IPS-NIHi7 (cell line): ENCODE measurements around the gene LRGUK.

Source experiments
- DNase-seq: peaks from one replicate; pipeline ENCODE4 v3.0.0; 2012; ENCODE audit warnings: mixed read lengths; ENCODE audit errors: extremely low spot score

Gene LRGUK

DNA sequence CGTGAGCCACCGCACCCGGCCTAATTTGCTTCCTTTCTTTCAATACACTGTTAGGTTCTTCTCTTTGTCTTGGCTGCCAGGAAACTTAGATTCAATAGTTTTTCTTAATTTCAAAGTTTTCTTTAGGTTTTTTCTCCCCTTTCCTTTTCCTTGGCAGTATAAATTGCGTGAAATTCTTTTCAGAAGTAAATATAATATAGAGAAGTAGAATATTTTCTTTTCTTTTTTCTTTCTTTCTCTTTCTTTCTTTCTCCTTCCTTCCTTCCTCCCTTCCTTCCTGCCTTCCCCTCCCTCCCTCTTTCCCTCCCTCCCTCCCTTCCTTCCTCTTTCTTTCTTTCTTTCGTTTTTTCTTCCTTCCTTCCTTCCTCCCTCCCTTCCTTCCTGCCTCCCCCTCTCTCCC is 1.7 kb downstream of the LRGUK start:
- no peak for DNase-seq

DNA sequence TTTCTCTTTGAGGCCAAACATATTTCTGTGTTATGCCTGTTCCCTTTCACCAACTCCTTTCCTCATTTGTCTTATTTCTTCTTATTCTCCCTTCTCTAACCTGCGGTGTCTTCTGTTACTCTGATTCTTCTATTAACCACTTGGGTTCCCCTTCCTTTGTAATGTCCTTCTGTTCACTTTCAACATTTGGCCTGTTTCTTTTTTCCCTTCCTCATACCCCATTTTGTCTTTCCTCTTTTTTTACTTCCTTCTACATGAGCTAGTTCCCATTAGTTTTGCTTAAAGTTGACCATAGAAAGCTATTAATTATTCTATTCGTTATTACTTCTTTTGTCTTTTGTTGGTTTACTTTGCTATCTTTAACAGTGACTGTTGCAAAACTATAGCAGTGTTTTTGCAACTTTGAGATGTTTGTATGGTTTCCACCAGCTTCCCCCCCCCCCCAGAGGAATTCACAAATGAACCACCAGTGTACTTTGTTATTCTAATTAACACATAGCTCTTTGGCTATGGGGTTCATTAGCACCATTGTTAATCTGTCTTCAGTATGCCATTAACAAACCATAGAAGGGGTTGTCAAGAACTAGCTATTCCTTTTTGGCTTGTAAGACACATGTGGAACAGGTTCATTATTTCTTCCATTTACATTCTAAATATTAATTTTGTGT is 2.9 kb downstream of the LRGUK start:
- peak; percentile 25 for DNase-seq

DNA sequence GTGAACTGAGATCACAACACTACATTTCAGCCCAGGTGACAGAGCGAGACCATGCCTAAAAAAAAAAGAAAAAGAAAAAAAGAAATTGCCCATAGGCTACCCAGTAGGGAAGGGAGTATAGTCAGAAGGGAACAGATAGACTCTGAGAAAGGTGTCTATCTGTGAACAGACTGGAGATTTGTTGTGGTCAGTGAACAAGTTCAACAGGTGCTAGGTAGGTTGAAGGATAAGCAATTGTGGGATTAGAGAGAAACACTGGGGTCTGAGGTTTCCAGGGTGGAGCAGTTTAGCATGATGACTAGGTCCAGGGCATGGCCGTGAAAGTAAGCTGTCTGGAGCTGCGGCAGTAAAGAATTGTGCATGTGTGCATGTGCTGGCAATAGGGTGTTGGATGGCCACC is 6.9 kb downstream of the LRGUK start:
- no peak for DNase-seq

DNA sequence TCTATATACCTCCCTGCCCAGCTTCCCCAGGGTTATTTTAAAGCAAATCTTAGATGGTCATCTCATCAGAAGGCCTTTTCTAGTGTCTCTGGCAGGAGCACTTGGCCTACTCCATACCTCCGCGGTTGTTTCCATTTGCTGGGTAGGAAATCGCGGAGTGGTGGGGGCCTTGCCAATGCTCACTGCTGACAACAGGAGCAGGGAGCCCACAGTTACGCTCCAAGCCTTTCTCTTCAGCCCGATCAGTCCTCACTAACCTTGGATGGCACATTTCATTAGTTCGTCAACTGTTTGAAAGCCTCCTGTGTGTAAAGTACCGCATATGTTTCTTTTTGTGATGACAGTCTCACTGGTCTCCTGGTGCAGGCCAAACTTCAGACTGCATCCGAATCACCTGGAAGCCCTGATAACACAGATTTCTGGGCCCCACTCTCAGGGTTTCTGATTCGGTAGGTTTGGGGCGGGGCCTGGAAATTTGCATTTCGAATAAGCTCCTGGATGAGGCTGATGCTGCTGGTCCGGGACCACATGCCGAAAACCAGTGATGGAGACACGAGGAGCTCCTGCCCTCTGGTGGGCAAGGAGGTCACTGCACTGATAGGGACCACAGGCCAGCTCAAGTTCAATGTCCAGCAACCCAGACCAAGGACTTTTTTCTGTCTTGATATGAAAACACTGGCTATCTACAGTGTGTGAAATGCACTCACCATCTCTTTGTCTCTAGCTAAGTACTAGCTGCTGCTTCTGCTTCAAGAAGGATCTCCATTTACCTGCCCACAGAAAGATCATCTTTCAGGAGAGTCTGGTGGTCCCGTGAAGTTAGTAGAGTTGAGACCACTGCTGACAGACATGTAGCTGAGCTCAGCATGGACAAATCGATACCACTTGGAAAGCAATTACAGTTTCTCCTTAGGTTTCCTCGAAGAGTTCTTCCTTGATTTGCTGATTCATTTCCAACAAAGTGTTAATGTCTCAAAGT is 14.0 kb downstream of the LRGUK start:
- peak; percentile 92 for DNase-seq

DNA sequence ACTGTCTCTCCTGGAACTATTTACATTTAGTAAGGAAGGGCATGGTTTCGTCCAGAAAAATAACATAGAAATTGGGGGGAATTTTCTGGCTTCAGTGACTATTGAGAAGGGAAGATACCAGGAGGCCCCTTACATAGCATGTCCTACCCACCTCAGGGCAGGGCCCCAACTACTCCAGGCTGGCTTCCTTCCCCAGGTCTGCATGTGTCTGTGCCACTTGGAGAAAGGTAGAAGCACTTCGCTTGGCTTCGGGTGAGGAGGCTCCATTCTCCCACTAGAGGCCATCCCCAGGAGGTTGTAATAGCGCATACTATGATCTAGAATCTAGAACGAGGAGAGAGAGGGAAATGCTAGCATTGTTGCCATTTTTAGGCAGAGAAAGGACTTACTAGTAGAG is 14.7 kb downstream of the LRGUK start:
- DNase-seq = no peak

DNA sequence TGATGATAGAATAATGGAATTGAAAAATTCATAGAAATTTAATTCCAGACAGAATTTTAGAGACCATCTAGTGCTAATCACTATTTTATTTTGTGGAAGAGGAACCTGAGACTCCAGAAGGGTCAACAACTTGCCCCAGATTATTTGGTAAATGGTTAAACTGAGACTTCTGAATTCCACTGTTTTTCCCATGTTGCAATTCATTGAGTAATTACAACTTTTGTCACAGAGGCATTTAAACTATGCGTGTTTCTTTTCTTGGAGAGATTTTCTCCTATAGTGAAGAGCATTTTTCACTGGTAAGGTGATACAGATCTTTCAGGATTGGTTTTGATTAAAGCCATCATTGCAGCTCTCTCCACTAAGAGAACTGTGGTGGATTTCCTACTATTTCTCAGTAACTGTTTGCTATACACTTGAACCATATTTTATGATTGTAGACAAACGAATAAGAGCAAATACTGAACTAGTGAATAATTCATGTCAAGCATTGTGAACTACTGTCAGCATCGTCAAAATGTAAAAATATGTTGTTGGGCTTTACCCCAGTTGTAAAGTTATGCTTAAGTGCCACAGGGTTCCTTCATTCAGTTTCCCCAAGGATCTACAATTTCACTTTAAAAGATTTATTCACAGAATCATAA is 26.5 kb downstream of the LRGUK start:
- DNase-seq = no peak

DNA sequence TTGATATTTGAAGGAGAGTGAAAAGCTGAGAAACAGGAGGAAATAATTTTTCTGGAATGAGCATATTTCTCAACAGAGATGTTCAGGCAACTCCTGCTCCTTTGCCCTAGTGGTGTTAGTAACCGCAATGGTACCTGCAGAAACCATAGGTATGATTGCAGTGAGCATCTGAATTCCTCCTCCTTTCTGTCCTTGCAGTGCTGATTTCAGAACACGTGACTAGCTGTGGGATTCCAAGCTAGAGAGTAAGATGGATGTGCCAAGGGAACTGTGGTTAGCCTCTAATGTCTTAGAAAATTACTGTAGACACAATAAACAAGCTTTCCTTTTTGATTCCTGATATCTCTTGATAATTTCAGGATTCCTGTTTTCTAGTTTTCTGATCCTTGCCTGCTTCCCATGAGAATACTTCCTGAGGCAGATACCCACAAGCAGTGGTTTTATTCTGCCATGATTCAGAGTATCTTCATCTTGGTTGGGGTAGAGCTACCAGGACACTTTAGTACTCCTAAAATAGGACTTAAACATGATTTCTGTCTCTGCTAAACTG is 27.5 kb downstream of the LRGUK start:
- no peak for DNase-seq

DNA sequence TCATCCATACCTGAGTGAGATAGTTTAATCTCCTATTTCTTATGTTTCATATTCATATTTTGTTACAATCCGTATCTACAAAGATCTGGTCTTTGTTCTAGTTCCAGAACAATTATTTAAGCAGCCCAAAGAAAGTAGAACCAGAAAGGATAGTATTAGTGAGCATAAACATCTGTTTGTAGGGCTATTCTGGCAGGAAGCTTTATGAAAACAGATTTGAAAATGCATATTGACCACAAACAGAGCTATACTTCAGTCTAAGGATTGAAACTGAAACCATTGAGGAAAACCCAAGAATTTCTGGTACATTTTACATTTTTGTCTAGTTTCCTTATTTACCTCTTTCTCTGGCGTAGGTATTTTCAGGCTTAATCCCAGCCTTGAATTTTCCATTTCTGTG is 28.1 kb downstream of the LRGUK start:
- no peak for DNase-seq

DNA sequence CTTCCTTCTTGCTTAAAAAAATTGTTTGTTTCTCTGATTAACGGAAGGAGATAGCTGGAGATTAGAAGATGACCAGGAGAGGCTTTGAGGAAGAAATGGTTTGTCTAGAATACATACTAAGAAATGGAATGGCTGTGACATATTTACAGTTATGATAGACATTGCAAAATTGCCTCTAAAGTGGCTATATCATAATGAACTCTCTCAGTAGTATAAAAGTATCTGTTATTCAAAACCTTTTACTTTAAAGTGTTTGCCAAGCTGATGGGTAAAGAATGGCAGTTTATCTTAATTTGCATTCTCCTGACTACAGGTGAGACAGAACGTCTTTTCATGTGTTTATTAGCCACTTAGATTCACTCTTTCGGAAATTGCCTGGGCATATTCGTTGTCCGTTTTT is 28.7 kb downstream of the LRGUK start:
- DNase-seq = no peak

DNA sequence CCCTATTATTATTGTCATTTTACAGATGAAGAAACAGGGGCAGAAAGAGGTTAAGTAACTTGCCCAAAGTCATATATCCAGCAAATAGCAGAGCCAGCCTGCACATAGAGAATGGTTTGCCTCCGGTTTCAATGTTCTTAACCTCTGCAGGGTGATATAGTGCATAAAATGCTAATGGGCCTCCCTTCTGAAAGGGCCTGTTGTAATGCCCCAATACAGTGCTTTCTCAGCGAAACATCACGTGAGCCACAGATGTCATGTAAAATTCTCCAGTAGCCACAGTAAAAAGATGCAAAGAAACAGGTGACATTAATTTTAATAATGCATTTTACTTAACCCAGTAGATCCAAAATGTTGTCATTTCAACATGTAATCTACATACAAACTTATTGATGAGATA is 38.1 kb downstream of the LRGUK start:
- DNase-seq = no peak

DNA sequence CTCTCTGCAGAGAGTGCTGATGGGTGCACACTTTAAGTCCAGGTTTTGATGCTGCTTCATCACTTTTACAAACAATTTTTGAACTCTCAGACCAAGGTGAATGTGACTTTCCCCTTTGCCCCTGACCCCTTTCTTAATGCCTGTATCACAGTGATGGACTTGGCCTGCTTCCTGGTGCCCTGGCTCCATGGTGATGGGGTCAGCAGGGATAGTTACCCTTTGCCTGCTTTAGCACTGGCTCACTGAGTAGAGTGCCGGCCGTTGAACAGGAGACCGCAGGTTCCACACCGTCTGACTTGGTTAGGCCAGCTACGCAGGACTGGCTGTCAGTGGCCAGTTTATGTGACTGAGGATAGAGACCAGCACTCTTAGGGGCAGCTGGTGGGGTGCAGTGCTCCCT is 40.1 kb downstream of the LRGUK start:
- no peak for DNase-seq

DNA sequence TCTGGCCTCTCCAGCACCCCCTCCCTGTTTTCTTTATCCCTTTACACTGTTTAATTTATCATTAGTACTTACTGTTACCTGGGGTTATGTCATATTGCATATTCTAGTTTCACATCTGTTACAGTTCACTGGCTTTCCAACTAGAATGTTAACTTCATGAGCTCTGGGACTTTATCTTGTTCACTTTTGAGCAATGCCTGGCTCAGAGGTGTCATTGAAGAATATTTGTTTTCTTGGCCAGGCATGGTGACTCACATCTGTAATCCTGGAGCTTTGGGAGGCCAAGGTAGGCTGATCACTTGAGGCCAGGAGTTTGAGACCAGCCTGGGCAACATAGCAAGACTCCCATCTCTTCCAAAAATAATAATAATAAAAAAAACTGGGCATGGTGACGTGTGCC is 40.7 kb downstream of the LRGUK start:
- no peak for DNase-seq

DNA sequence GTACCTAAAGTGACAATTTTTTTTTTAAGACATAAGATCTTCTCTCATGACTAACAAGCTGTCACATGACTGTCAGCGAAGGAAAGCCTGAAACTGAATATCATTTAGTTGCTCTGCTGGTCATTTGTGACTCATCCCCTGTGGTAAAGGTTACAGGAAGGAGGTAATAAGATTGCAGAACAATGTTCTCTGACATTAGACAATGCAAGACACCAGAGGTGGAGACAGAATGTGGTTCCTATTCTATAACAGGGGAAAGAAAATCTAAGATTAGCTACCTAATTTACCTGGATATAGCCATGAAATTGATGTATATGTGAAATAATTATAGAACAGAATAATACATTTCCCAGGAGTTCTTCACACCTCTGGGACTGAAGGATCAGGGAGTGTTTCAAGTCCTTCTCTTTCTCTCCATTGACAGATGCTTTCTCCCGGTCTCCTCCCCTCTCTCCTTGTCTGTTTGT is 47.7 kb downstream of the LRGUK start:
- no peak for DNase-seq

DNA sequence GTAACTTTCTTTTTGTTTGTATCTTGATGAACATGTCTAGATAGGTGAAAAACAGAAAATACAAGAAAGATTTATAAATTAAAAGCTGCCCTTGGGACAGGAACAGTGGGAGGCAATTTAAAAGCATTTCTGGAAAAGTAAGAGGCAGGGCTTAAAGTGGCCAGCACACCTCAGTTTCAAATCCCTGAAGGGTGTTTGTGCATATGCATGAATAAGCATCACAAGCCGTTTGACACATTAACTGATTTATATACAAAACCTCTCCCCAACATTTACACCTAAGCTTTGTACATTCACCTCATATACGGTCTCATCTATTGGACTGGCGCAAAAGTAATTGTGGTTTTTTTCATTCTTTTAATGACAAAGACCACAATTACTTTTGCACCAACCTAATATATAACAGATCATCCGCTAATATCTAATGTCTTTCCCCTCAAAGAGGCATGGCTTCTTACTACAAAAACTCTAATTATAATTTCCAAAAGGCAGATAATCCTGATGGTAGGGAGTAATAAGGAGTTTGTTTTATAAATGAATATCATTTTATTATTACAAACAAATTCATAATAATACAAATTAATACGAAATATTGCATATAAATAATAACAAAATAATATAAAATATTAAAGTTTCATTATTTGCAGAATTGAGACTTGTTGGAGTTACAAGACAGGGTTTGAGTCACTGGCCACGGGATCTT is 48.3 kb downstream of the LRGUK start:
- no peak for DNase-seq

DNA sequence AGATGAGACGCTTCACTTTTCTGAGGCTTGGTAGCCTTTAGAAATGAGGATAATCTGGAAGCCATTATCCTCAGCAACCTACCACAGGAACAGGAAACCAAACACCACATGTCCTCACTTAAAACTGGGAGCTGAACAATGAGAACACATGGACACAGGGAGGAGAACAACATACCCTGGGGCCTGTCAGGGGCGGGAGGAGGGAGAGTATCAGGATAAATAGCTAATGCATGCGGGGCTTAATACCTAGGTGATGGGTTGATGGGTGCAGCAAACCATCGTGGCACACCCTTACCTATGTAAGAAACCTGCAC is 48.9 kb downstream of the LRGUK start:
- no peak for DNase-seq

DNA sequence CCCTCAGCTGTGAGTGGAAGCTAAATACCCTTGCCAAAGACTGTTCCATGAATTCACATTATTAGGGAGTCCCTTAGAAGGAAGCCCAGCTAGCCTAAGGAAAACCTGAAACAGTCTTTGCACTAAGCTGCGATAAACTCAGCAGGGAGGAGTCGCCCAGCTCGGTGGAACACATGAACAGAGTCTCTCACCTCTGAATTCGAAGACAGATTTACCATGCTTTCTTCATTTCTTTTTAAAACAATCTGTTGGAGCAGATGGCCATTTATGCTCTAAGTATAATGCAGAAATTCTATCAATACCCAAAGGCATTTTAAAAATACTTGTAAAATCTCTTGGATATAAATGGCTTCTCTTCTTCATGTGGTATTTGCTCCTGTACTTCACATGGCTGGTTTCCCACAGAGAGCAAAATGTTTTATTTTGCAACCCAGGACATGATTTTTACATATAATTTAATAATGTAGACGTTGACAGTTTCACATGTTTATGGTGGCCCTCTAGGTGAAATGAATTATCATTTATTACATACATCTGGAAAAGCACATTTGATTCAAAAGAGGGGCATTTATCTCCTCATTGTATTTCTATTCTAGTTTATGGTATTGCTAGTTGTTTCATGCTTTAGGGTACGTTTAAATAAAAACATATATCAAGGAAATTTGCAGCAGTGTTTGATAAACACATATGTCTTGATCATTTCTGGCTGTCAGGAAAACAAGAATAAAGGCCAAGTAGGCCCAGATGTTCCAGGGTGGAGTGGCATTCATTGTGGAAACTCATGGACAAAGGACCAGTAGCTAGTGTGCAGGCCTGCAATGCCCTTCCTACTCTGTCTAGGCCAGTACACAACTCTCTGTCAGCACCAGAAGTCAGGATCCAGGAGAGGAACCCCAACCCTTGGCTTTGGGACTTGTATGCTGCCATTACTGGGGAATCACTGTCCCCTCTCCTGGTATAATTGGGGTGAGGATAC is 52.2 kb downstream of the LRGUK start:
- no peak for DNase-seq

DNA sequence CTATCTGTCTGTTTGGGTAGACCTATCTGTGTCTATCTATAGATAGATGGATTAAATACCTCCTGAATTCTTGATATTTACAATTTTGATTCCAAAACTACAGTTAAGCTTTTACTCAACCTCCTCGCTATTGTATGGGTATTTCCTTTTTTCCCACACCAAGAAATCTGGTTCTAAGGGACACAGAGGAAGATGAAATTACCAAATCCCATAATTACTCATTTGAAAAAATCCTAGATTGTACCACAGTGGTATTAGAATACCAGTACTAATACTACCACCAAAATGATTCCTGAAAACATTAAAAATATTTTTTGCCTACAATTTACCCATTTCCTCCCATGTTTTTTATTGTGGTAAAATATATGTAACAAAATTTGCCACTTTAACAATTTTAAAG is 53.2 kb downstream of the LRGUK start:
- no peak for DNase-seq

DNA sequence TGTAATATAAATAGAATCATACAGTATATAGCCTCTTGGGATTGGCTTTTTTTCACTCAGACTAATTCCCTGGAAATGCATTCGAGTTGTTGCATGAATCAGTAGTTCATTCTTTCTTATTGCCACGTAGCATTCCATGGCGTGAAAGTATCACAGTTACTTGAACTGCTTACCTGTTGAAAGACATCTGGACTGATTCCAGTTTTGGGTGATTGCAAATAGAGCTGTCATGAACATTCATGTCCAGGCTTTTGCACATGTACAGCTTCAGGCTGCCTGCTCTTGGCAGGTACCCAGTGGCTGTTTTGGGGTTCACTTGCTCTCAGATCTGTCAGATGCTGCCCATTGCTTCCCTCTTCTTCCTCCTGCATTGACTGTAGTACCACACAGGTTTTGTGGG is 54.9 kb downstream of the LRGUK start:
- no peak for DNase-seq

DNA sequence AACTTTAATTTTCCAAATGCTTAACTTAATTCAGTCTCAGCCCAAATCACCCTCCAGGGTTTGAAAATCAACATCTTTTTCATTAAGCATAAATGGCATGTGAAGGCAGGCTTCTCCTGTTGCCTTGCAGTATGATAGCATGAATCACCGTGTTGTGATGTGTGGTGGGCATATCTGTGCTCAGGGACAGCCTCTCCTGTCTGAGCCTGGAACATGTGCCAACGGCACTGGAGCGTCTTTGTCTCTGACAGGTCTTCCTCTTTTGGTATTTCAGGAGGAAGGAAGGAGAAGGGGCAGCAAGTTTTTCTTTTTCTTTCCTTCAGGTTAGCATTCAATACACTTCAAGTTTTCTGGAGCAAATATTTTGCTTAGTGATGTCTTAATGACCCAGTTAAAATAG is 57.6 kb downstream of the LRGUK start:
- DNase-seq = no peak

DNA sequence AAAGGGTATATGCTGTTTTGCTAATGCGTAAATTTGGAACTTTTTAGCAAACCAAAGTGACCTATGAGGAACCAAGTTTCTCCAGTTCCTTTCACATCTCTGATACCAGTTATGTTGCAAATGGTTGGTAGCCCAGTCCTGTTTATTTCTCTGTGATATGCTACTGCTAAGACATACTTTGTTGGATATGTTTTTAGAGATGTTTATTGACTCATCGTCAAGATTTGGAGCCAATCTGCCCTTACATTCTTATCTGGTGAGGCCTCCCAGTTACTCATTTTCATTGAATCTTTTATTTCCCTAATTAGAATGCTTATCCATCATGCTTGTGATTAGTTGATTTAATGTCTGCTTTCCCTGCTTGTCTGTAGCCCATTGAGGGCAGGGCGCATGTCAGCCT is 58.9 kb downstream of the LRGUK start:
- DNase-seq = no peak

DNA sequence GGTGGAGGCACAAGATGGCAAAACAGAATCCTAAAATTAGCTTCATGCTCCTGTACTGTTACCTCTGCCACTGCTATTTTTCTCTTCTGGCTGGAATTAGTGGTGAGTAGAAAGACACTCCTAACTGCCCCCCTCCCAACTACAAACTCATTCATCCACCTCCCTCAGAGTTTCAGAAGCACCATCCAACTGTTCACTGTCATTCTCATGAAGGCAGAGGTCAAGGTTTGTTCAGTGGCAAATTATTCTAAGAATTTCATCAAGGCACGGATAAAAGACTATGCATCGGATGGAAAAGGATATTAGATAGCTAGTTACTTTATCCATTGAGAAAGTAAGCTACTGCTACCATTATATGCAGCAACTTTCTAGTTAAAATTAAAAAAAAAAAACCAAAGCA is 59.7 kb downstream of the LRGUK start:
- no peak for DNase-seq
